SK-N-SH (cell line): Measurements from ENCODE around the gene CELF5. TPM values are rescaled to one million over a fixed set of nuclear protein-coding genes. Genes with fewer than 3 reads are reported as not detected.

Source experiments
- CTCF ChIA-PET: fragments of 300-600, 350-600 bp; formaldehyde crosslinking; extraction: SDS; loops from one replicate; lab custom pipeline; 2021; lab: Yijun Ruan, JAX
- POLR2A ChIA-PET: fragments of 350-600 bp; sonication (Branson Sonifier 250); formaldehyde crosslinking; extraction: SDS; loops from one replicate; lab custom pipeline; 2020; ENCODE audit warnings: antibody characterized with exemption, inconsistent platforms; lab: Yijun Ruan, JAX
- DNase-seq: peaks from one replicate; pipeline ENCODE4 v3.0.0; 2012
- H2AFZ ChIP-seq: fragments of 200-600 bp; sonication (generic); 2 replicates; pipeline ENCODE4 v1.8.1; 2016; ENCODE audit warnings: antibody characterized with exemption, mild to moderate bottlenecking, low read depth
- H3F3A ChIP-seq: fragments of 200-600 bp; sonication (generic); replicated peaks from 2 replicates; pipeline ENCODE3; 2016; ENCODE audit warnings: antibody characterized with exemption, mild to moderate bottlenecking; ENCODE audit not compliant: insufficient read depth
- H3K27ac ChIP-seq, 2 experiments: fragments of 200-500 bp in 1 of 2; fragments of 200-600 bp in 1 of 2; sonication (Bioruptor generic) in 1 of 2; sonication (generic), shearing (Covaris generic) in 1 of 2; 2 replicates each; pipeline versions ENCODE4 v1.5.1 to v1.6.1; 2014 to 2016; ENCODE audit warnings: low read depth in 2 of 2, inconsistent platforms in 1 of 2, low read length in 1 of 2, mild to moderate bottlenecking in 1 of 2, mixed read lengths in 1 of 2
- H3K27me3 ChIP-seq: fragments of 200-600 bp; sonication (generic), shearing (Covaris generic); 2 replicates; pipeline ENCODE4 v1.6.1; 2016; ENCODE audit warnings: mixed run types; ENCODE audit not compliant: insufficient read depth
- H3K36me3 ChIP-seq, 2 experiments: fragments of 200-500 bp in 1 of 2; fragments of 200-600 bp in 1 of 2; sonication (Bioruptor generic) in 1 of 2; sonication (generic) in 1 of 2; replicated peaks in 1 of 2; 2 replicates each; pipeline versions ENCODE3 to v1.5.1; 2014 to 2016; ENCODE audit warnings: low read length in 1 of 2, mild to moderate bottlenecking in 1 of 2; ENCODE audit not compliant: insufficient read depth in 2 of 2, control insufficient read depth in 1 of 2
- H3K4me1 ChIP-seq, 2 experiments: fragments of 200-500 bp in 1 of 2; fragments of 200-600 bp in 1 of 2; sonication (Bioruptor generic) in 1 of 2; sonication (generic), shearing (Covaris generic) in 1 of 2; 2 replicates each; pipeline versions ENCODE4 v1.5.1 to v1.6.1; 2014 to 2016; ENCODE audit warnings: low read depth in 1 of 2, low read length in 1 of 2, mixed run types in 1 of 2; ENCODE audit not compliant: insufficient read depth in 2 of 2, control insufficient read depth in 1 of 2
- H3K4me2 ChIP-seq: fragments of 200-600 bp; sonication (generic), shearing (Covaris generic); 2 replicates; pipeline ENCODE4 v1.6.1; 2017; ENCODE audit warnings: mixed run types
- H3K4me3 ChIP-seq, 2 experiments: fragments of 200-500 bp in 1 of 2; fragments of 200-600 bp in 1 of 2; sonication (Bioruptor generic) in 1 of 2; sonication (generic), shearing (Covaris generic) in 1 of 2; 2 replicates each; pipeline versions ENCODE4 v1.5.1 to v1.8.1; 2014 to 2016; ENCODE audit warnings: low read depth in 2 of 2, inconsistent platforms in 1 of 2, low read length in 1 of 2, mild to moderate bottlenecking in 1 of 2, mixed read lengths in 1 of 2, moderate library complexity in 1 of 2
- H3K79me2 ChIP-seq: fragments of 200-600 bp; sonication (generic); 2 replicates; pipeline ENCODE4 v1.8.1; 2017; ENCODE audit warnings: mild to moderate bottlenecking; ENCODE audit not compliant: insufficient read depth
- H3K9ac ChIP-seq: fragments of 200-600 bp; sonication (generic); 2 replicates; pipeline ENCODE4 v1.6.1; 2017; ENCODE audit warnings: mixed run types
- H3K9me2 ChIP-seq: fragments of 200-600 bp; sonication (generic); 2 replicates; pipeline ENCODE4 v1.6.1; 2017; ENCODE audit warnings: mixed run types
- H3K9me3 ChIP-seq: fragments of 200-600 bp; sonication (generic); 2 replicates; pipeline ENCODE4 v1.6.1; 2017; ENCODE audit warnings: mixed run types, mild to moderate bottlenecking, moderate library complexity
- H4K20me1 ChIP-seq: fragments of 200-600 bp; sonication (generic); 2 replicates; pipeline ENCODE4 v1.6.1; 2017; ENCODE audit warnings: mild to moderate bottlenecking, mixed run types; ENCODE audit not compliant: insufficient read depth
- CHD2 ChIP-seq: fragments of 150-350 bp; IDR thresholded peaks from 2 replicates; pipeline ENCODE4 v1.6.1; 2018; ENCODE audit warnings: low read length; ENCODE audit not compliant: partially characterized antibody
- CTCF ChIP-seq: fragments of 200-600 bp; sonication (generic); IDR thresholded peaks from 2 replicates; pipeline ENCODE4 v1.6.1; 2017; ENCODE audit warnings: antibody characterized with exemption, mild to moderate bottlenecking, moderate library complexity
- ELF1 ChIP-seq: IDR thresholded peaks from 2 replicates; pipeline ENCODE4 v1.4.0; 2012
- EZH2phosphoT487 ChIP-seq: fragments of 200-600 bp; sonication (generic); IDR thresholded peaks from 2 replicates; pipeline ENCODE4 v1.6.1; 2017; ENCODE audit warnings: low read depth, mixed run types, mild to moderate bottlenecking, antibody characterized with exemption, moderate library complexity, borderline replicate concordance
- FOSL2 ChIP-seq: IDR thresholded peaks from 2 replicates; pipeline ENCODE4 v1.4.0; 2012; ENCODE audit warnings: low read depth, mild to moderate bottlenecking, moderate library complexity, borderline replicate concordance
- IRF3 ChIP-seq: fragments of 150-350 bp; IDR thresholded peaks from 2 replicates; pipeline ENCODE4 v1.6.1; 2016; ENCODE audit warnings: mild to moderate bottlenecking, low read depth, low read length
- MEF2A ChIP-seq: IDR thresholded peaks from 2 replicates; pipeline ENCODE4 v1.4.0; 2012; ENCODE audit warnings: low read depth, borderline replicate concordance
- MXI1 ChIP-seq: IDR thresholded peaks from 2 replicates; pipeline ENCODE4 v1.6.1; 2012; ENCODE audit warnings: mild to moderate bottlenecking, low read depth, low read length, improper control_type of control experiment
- NRF1 ChIP-seq: IDR thresholded peaks from 2 replicates; pipeline ENCODE4 v1.6.1; 2012; ENCODE audit warnings: low read depth, mild to moderate bottlenecking, low read length
- PBX3 ChIP-seq: IDR thresholded peaks from 2 replicates; pipeline ENCODE4; 2012
- POLR2AphosphoS5 ChIP-seq: IDR thresholded peaks from 2 replicates; pipeline ENCODE4 v1.6.1; 2012; ENCODE audit warnings: low read depth, low read length
- RCOR1 ChIP-seq: fragments of 150-350 bp; IDR thresholded peaks from 2 replicates; pipeline ENCODE4 v1.6.1; 2017; ENCODE audit warnings: antibody characterized with exemption, low read length
- SIN3A ChIP-seq: IDR thresholded peaks from 2 replicates; pipeline ENCODE4 v1.6.1; 2012; ENCODE audit warnings: low read depth, mild to moderate bottlenecking, low read length, moderate library complexity, borderline replicate concordance
- TAF1 ChIP-seq: IDR thresholded peaks from 2 replicates; pipeline ENCODE4 v1.6.1; 2012; ENCODE audit warnings: low read depth, mild to moderate bottlenecking, low read length, moderate library complexity, borderline replicate concordance
- YY1 ChIP-seq: IDR thresholded peaks from 2 replicates; pipeline ENCODE4 v1.4.0; 2012; ENCODE audit warnings: low read depth, mild to moderate bottlenecking
- ZBTB33 ChIP-seq: IDR thresholded peaks from 2 replicates; pipeline ENCODE4 v1.4.0; 2012; ENCODE audit warnings: low read depth, borderline replicate concordance
- WGBS: methylation state at CpG from one replicate; pipeline ENCODE4 v1.1.6; 2017; ENCODE audit warnings: low lambda C conversion rate; 5-methylcytosine and 5-hydroxymethylcytosine counted together
- polyA plus RNA-seq, 3 experiments: library from polyadenylated mRNA; depleted of rRNA; stranded (reverse); fragments of >200 nt; gene quantifications; 2 replicates each; pipeline ENCODE4 v1.2.3, GENCODE V29; 2012

Gene CELF5
- polyA plus RNA-seq, 1 of the 3 experiments (the other 2 are of a cell fraction): 0.33 TPM

GRCh38 chr19:3239367-3239766, 14.9 kb downstream of the CELF5 start:
- Histone ChIP-seq H3K9ac (no peak overlapping the region), H3K27me3 (no peaks in the 10 kb centered on the region), H2AFZ (no peak overlapping the region), H3K27ac (no peak overlapping the region), H3K4me1 (no peaks in the 10 kb centered on the region)
- ChIA-PET POLR2A (no interaction called here), CTCF (interaction anchor here (1.4 kb wide), 1 partner anchor 11 kb away, joined by 4 read pairs; no protein-coding TSS in a partner anchor)
- no peak for TF ChIP-seq TAF1
- TF ChIP-seq EZH2phosphoT487: no peak
- TF ChIP-seq ELF1: no peak
- TF ChIP-seq ZBTB33: no peak
- no peak for TF ChIP-seq PBX3
- no peak for TF ChIP-seq FOSL2
- no peak for TF ChIP-seq YY1
- no peak for TF ChIP-seq MEF2A
- TF ChIP-seq CHD2: no peak
- TF ChIP-seq RCOR1: no peak
- TF ChIP-seq CTCF: no peak
- no peak for TF ChIP-seq IRF3
- TF ChIP-seq NRF1: no peak
- TF ChIP-seq SIN3A: no peak
- no peak for TF ChIP-seq MXI1
- TF ChIP-seq POLR2AphosphoS5: no peak
- TF ChIP-seq, all 33 proteins: peak for 0
- H3K4me2 ChIP-seq: no peak overlapping the region
- H3K9me2 ChIP-seq: no peaks in the 10 kb centered on the region
- H3K79me2 ChIP-seq: no peaks in the 10 kb centered on the region
- WGBS: 43% methylated on average over 5 of the region's 5 CpGs
- H3K9me3 ChIP-seq: no peaks in the 10 kb centered on the region
- H3K36me3 ChIP-seq: no peaks in the 10 kb centered on the region
- no peak overlapping the region for H3K4me3 ChIP-seq
- H4K20me1 ChIP-seq: no peaks in the 10 kb centered on the region; the same call in 1 of the 2 replicates
- no peaks in the 10 kb centered on the region for H3F3A ChIP-seq
- DNase-seq: no peak
